NCI-H82 (cell line): ENCODE measurements around the gene PTPRE.

Source experiments
- DNase-seq: peaks from one replicate; lab custom pipeline; 2025; lab: John Stamatoyannopoulos, UW

Gene PTPRE

DNA sequence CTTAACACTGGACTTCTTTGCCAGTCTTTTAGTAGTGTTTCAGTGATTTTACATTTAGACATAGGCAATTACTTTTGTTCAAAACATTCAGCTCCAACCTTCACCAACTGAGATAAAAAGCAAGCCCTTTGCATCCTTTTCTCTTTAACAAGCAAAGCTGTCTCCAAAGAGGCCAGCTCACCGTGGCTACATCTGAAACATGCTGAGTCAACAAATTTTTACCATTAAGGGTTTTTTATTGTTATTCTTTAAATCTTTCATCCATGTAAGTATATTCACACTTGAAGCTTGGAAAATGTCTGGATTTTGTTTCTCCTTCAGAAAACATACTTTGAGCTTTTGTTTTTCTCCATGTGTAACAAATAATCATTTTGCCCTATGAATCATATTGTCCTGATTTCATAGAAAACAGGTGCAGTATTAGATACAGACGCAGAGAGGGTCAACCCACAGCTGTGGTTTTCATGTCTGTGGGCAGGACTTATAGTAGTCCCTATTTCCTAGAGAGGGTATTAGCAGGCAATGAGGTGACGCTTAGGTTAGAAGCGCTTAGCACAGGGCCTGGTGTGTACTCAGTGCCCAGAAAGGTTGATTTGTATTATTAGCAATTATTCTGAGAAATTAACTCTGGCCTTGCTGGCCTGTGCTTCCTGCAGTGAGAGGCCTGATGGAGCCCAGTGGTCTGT lies 119.9 kb downstream of the PTPRE start:
- DNase-seq = no peak

DNA sequence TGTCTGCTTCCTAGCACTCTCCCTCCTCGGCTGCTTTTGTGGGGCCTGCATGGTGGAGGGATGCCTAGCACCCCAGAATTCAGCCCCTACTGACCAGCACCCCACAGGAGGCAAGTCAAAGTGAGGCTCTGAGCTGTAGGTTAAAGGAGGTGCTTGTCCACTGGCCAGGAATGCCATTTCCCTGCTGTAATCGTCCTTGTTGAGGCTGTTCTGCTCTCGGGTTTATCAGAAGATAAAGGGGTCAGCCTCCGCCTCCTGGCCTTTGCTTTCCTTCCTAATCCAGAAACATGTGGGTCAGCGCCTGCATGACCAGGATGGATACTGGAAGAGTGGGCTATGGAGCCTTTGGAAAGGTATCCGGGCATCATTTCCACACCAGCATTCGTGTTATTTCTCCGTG lies 120.4 kb downstream of the PTPRE start:
- no peak for DNase-seq

DNA sequence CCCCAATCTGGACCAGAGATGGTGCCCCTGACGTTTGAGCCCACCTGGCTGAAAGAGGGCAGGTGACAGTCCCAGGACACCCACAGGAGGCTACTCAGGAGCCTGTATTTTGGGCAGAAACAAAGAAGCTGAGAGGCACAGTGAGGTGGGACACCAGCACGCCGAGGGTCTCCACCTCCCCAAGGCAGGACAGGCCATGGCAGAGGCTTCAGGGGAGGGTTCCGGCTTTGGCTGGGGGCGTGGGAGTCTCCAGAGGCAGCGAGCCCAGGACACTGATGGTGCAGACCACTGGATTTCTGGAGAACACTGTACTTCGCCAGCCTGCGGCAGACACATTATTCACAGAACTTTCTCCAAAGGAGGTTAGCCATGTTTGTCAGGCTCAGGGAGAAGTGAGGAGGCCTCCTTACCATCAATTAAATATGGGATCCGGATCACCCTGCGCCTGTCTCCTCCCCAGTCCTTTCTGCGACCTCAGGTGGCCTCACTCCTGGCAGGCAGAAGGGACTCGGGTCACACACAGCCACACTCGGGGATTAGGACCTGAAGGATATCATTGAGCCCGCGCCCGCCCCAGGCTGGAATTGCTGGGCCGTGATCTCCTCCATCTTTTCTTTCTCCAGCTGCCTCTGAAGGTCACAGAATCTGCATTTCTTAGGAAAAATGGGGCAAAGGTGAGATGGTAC lies 121.1 kb downstream of the PTPRE start:
- peak; percentile 64 for DNase-seq

- DNase-seq = no peak
Observed at GRCh38 chr10:128028508-128029289, 121.8 kb downstream of the PTPRE start.

- DNase-seq = no peak
Observed at GRCh38 chr10:128029290-128029651, 122.4 kb downstream of the PTPRE start.

GRCh38 chr10:128029731-128030369 lies 122.9 kb downstream of the PTPRE start:
- no peak for DNase-seq

- DNase-seq = no peak
Observed at GRCh38 chr10:128030498-128031072, 123.7 kb downstream of the PTPRE start.

DNA sequence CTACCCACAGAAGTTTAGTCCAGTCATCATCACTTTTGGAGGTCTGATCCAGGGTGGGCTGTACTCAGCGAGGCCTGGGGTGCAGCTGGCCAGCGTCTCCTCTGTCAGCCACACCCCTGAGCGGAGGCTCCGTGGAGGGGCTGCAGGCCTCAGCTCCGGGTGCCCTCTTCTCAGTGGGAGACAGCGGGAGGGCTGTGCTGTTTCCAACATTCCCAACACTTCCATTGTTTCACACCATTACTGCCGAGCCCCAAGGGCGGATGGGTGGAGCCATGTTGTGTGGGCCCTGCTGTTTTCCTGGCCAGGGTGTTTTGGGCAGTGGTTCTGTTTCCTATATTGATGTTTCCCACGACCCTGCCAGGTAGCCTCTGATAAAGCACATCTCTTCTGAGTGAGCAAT lies 124.3 kb downstream of the PTPRE start:
- DNase-seq = no peak

DNA sequence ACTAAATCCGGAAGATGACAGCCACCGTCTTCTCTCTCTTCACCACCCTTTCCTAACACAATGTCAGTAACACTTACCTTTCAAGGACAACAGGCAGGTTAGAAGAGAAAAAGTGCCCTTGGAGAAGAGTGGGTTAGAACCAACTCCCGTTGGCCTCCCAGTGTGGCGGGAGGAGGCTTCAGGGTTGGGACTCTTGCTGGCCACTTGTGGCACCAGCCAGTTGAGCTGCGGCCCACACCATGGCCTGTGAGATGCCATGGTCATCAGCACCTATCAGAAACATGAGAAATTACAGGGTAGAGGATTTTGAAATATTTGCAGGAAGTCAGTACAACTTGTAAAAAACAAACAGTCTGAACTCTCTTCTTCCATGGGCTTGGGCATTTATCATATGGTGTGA lies 125.6 kb downstream of the PTPRE start:
- DNase-seq = no peak

- DNase-seq = peak; percentile 20
Observed at GRCh38 chr10:128035557-128035973, 128.7 kb downstream of the PTPRE start.

- DNase-seq = no peak
Observed at GRCh38 chr10:128036011-128036615, 129.2 kb downstream of the PTPRE start.

DNA sequence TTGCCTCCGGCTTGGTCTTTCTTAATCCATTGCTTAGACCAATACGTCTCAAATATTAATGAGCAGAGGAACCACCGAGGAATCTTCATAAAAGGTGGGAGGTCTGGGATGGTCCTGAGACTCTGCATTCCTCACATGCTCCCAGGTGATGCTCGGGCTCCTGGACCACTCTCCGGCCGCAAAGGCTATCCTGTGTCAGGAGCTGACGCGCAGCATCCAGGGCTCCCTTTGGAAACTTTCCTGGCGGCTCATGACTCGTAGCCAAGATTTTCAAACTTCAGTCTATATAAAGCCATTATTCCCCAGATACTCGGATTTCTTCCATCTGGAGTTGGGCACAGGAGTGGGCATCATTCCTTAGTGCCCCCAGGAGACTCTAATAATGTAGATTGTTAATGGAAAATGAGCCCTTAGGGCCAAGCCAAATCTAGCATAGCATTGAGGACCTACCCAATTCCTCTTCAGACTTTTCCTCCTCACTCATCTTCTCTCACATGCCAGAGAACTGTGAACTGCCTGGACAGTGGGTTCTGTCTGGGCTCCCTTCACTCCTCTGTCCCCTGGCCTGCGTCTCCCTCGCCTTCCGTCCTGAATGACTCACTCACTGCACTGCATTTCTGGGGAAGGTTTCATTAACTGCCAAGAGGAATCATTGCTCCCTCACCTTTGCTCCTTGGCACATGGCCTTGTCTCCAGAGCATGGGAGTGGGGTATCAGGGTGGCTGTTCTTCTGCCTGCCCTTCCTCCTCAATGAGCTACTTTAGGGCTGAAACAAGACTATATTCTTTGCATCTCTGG lies 130.0 kb downstream of the PTPRE start:
- DNase-seq = no peak

DNA sequence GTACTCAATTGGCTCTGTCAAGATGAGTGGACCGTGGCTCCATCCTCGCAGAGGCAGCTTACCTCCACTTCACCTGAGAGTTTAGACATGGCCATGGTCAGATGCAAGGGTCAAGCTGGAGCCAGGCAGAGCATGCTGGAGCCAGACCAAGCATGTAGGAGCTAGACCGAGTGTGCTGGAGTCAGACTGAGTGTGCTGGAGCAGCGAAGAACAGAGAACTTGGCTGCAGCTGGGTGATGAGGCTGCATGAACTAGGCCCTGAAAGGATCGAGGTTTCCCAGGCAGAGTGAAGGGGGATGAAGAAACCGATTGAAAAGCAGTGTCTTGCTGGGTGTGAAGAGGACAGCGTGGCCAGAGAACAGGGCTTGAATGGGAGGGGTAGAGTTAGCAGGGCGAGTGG lies 133.2 kb downstream of the PTPRE start:
- DNase-seq = no peak

DNA sequence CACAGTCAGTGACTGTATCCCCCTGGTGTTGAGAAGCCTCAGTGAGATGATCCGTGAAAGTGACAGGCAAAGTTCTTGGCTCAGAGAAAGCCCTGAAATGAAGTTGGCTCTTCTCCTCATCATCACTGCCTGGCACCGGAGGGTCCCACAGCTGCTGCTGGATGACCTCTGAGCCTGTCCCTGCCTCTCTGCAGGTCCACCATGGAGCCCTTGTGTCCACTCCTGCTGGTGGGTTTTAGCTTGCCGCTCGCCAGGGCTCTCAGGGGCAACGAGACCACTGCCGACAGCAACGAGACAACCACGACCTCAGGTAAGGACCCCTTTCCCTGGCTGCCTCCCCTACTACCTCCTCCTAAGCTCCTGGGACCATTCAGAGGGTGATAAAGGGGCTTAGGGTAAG lies 133.8 kb downstream of the PTPRE start:
- no peak for DNase-seq

- no peak for DNase-seq
Observed at GRCh38 chr10:128042131-128042610, 135.3 kb downstream of the PTPRE start.

- DNase-seq = peak; percentile 17
Observed at GRCh38 chr10:128043259-128044045, 136.5 kb downstream of the PTPRE start.

DNA sequence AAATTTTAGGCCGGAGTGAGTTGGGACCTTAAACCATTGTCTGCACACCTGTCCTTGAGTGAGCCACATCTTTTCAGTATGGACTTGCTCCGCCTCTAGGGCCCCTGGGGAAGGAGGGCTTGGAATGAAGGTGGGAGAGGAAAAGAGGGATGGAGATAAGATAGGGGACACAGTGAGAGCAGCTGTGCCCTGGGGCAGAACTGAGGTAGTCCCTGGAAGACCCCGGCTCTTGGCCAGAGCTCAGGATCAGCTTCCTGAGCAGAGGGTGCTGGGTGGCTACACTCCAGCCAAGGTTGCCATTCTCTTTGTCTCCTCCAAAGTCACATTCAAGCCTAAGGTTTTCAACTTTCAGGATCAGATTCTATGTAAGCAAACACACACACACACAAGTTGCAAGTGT lies 137.3 kb downstream of the PTPRE start:
- no peak for DNase-seq

DNA sequence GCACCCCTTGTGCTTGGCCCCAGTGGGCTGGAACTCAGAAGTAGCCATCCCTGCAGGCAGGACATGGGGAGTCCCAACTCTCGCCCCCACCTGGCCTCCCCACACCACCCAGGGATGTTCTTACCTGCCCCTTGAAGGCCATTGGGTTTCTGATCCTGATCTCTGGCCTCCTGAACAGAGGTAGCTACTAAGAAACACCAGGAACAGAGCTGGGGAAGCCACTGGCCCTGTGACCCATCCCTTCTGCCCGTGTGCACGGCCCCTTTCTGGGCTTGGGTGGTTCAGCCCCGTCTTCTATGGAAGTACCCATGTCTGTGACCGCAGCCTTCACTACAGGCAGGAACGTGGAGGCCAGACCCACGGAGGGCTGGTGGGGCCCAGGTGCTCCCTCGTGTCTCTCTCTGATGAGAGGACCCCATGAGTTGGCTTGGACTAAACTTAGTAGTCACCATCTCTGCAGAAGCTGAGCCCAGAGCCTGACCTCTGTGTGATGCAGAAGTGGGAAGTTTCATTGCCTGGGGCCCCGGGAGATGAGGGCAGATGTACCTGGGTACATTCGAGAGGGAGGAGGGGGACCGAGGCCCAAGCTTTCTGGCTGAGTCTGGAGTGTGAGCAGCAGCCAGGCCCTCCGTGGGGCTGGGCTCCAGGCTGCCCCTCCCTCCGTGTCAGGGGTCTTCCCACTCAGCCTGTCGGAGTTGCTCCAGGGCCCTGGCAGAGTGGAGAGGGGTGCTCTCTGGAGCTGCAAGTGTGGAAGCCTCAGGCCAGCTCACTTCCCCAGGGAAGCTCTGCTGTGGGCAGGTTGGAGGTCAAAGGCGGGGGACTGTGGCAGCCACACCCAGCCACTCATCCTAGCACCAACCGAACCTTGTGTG lies 138.3 kb downstream of the PTPRE start:
- no peak for DNase-seq

DNA sequence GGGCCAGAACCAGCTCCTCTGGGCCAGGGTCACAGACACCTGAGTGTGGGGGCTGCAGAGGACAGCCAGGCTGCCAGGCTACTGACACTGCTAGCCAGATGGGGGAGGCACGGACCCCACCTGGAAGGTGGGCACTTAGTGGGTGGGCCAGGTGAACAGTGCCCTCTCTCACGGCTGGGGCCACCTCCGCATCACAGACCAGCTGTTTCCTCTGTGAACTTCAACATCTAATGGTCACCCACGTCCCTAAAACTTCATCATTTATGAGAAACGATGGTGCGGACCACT lies 138.9 kb downstream of the PTPRE start:
- DNase-seq = no peak
